Measurements from ENCODE around the gene TMEM121B.

DNA sequence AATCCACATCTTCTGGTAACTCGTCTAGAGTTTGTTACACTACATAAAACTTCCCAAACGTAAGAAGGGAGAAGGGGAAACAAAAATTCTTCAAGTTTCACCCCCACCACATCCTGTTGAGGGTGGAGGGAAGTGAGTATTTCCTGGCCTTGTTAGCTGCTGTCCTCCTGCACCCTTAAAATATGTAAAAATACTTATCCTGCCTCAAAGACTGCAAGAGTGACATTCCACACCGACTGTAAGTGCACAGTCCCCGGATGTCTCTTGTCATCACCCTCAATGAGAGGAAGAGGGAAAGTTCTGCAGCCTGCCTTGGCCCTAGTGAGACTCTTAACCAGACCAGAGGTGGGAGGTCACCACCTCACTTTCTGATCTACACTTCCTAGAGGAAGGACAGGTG lies 3.3 kb downstream of the TMEM121B start:
- TF ChIP-seq, protein P1, sequence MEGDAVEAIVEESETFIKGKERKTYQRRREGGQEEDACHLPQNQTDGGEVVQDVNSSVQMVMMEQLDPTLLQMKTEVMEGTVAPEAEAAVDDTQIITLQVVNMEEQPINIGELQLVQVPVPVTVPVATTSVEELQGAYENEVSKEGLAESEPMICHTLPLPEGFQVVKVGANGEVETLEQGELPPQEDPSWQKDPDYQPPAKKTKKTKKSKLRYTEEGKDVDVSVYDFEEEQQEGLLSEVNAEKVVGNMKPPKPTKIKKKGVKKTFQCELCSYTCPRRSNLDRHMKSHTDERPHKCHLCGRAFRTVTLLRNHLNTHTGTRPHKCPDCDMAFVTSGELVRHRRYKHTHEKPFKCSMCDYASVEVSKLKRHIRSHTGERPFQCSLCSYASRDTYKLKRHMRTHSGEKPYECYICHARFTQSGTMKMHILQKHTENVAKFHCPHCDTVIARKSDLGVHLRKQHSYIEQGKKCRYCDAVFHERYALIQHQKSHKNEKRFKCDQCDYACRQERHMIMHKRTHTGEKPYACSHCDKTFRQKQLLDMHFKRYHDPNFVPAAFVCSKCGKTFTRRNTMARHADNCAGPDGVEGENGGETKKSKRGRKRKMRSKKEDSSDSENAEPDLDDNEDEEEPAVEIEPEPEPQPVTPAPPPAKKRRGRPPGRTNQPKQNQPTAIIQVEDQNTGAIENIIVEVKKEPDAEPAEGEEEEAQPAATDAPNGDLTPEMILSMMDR (IDR thresholded peaks at IDR 0.05), result no peak
- TF ChIP-seq POLR2AphosphoS5 (IDR thresholded peaks at IDR 0.05) (no peak), POLR2A (IDR thresholded peaks at IDR 0.05) (no peak)
